HG03159 (cell line): ENCODE data around the gene AGBL3.
"Not testable (repeated sequence)": the region's sequence is repeated elsewhere in the genome, so short reads cannot be mapped to it uniquely, and the experiment has no call there.

Experiments
- ATAC-seq: cut with Tn5 transposase; IDR thresholded peaks from one replicate; pipeline ENCODE4 v1.9.1; 2021; ENCODE audit warnings: mild to moderate bottlenecking, moderate library complexity; ENCODE audit not compliant: unreplicated experiment

Gene AGBL3

DNA sequence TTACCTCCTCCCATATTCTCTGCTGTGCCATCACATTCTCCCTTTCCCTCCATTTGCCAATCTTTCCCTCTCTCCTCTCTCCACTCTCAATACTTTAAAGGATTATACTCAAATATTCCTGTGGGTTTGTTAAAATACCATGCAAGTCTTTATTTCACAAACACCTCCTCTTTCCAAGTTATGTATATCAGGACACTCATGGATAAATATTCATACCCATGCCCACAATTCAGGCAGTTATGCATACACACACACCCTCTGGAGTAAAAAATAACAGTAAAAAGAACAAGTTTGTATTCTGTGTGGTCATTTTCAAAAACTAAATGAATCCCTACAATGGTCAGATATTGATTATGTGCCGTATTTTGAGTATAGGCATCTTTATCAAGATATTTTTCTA lies 88.2 kb downstream of the AGBL3 start:
- no peak for ATAC-seq

GRCh38 chr7:135075716-135076115 lies 89.4 kb downstream of the AGBL3 start:
- no peak for ATAC-seq

DNA sequence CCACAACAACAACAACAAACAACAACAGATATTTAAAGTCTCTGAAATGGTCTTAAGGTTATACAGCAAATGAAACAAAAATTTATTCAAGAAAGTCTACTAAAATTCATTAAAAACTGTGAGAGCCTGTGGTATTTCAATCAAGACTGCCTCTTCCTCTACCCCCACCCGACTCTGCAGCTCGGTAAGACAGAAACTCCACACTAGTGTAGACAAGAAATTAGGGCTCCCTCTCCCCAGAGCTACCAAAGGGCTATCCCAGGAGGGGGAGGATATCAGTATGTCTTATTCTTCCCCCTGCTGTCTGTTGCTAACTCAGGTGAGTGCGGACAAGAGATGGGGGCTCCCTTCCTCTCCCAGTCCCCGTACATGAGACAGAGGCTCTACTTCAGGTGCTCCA lies 90.6 kb downstream of the AGBL3 start:
- ATAC-seq, result no peak

DNA sequence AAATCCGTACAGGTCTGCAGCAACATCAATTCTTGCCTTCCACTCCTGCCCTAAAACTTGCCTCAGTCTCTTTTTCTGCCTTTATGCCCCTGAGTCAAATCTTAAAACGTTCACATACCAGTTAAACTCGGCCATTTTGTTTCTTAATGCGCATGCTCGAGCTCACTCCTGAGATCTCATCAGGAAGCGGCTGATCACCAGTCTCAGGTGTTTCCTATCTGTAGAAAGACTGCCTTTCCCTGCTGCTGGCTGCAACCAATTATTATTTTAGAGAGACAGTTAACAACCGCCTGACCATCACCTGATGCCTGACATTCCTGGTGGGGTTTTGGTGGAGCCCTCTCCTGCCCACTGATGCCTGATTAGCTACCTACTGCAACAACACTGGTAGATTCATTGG lies 91.3 kb downstream of the AGBL3 start:
- no peak for ATAC-seq

DNA sequence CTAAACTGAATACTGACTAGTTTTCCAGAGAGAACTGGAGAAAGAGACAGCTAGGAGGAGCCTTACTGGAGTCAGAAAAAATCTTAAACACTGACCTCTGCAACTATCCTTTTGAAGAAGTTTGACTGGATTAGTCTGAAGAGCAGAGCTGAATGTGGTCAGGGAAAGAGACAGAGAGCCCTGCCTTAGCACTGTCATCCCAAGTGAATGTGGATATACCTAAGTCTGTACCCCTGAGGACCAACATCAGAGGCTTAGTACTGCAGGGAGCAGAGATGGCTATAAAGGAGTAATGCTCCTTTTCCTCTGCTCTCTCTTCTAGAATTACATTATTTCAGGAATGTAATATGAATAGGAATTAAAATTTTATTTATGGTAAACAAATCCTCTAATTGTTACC lies 91.7 kb downstream of the AGBL3 start:
- no peak for ATAC-seq

DNA sequence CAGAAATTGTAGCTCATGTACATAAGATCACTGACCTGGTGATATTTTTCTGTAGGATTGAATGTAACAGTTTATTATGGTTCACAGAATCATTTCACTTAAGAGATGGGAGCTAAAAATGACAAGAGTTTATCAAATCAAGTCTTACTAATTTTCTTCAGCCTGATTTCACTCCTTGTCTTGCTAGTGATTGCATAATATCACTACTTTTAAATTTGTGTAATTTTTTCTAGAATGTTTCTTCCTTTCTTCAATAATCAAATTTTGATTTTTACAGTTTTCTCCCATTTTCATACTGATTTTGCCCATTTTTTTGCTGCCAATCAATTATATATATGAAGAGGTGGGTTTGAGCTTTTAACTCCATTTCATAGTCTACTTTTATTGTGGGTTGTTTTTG lies 92.8 kb downstream of the AGBL3 start:
- no peak for ATAC-seq

GRCh38 chr7:135083005-135083404 lies 96.7 kb downstream of the AGBL3 start:
- ATAC-seq, result no peak

DNA sequence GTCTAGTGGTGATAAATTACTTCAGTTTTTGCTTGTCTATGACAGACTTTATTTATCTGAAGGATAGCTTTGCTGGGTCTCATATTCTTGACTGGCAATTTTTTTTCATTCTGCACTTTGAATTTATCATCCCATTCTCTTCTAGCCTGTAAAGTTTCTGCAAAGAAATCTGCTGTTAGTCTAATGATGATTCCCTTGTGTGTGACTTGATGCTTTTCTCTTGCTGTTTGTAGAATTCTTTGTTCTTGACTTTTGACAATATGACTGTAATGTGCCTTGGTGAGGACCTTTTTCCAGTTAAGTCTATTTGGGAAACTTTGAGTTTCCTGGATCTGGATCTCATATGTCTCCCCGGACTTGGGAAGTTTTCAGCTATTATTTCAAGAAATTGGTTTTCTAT lies 102.3 kb downstream of the AGBL3 start:
- ATAC-seq, result no peak

GRCh38 chr7:135091717-135092116 lies 105.4 kb downstream of the AGBL3 start:
- no peak for ATAC-seq

DNA sequence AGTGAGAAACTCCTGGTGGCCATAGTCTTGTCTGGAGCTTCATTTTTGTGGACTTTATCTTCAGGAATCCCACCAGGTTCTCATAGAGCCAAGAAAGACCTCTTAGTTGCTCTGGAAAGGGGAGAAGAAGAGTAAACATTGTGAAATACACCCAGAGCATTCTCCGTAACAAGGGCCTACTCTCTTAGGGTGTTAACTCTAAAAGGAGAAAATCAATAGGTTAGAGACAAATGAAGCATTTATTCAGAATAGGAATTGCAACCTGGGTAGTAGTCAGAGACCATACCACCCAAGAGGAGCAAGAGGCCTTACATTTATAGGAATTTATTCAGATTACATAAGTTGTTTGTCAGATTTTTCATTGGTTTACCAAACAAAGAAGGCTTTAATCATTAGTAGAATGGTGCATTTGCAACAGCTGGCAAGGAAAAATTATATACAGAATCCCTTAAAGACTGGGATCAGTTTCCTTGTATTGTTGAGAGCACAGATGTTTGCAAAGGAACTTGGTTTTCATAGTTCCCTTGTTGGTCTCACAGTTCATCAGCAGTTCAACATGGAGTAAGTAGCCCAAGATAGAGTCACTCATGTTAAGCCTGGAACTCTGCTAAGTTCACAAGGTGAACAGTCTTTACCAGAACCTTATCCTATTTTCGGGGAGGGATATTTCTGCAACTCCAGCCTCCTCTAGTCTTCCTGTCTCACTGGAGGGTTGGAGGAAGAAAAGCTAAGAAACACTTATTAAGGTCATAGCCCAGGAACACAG lies 108.3 kb downstream of the AGBL3 start:
- no peak for ATAC-seq

DNA sequence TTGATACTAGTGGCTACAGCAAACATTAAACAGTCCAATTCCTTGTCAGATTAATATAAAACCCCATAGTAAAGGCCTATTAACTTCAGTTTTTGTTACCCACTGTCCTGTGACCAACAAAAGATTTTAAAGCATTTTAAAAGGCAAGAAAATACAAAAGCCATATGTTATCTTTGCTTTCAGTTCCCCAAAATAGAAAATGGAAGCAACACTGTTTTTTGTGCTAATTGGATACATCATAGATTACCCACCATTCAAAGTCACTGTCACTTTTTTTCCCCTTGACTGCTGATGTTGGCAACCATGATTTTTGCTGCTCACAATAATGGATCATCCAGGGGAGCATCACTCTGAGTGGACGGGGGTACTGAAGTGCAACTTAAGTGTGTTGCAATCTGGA lies 109.1 kb downstream of the AGBL3 start:
- ATAC-seq, result no peak

GRCh38 chr7:135098391-135098790 lies 112.1 kb downstream of the AGBL3 start:
- no peak for ATAC-seq

- ATAC-seq, result no peak
Measured at GRCh38 chr7:135100856-135101255, 114.5 kb downstream of the AGBL3 start.

GRCh38 chr7:135102372-135102771 lies 116.1 kb downstream of the AGBL3 start:
- ATAC-seq, result peak; percentile 92

DNA sequence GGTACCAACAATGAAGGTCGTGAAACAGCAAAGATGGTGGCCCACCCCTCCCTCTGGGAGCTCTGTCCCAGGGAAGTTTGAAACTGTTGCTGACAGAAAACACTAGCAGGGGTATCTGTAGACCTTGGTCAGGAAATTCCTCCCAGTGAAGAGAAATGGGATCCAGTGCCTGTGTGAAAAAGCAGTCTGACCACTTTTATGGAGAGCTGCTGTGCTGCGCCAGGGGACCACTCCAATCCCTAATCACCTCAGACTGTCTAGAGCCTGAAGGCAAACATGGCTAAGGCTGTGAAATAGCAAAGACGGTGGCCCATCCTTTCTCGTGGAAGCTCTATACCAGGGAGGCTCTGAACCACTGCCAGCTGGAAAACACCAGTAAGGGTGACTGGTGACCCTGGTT lies 123.3 kb downstream of the AGBL3 start:
- no peak for ATAC-seq

GRCh38 chr7:135109976-135110375 lies 123.7 kb downstream of the AGBL3 start:
- ATAC-seq, result no peak

DNA sequence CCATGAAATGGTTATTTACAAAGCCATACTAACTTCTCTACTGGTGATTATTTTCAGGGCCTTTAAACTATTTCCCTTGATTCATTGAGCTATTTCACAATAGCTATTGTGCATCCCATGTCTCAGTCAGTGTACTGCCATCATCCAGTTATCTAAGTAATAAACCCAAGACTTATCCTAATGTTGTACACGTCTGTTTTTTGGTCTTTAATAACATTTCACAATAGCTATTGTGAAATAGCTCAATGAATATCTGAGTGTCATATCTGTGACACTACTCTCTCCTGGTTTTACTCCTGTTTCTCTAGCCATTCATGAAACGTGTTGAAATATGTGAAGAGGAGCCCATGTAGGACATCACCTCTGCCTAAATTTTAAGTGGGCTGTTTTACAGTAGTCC lies 125.1 kb downstream of the AGBL3 start:
- no peak for ATAC-seq

GRCh38 chr7:135114622-135115021 lies 128.3 kb downstream of the AGBL3 start:
- ATAC-seq, result no peak

DNA sequence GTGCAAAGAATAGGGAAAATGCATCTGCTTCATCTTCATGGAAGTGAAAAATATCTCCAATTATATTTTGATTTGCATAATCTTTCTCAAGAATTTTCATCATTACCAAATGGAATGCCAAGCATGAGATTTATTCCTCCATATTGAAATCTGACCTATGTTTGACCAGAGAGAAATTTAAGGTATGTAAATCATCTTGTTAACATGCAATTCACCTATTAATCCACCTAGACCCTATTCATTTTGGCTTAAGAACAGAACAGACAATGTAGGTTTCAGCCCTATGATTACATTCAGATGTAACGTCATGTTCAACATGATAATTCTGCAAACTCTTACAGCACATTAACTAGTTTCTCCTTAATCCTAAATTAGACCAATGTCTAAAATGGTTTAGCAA lies 130.8 kb downstream of the AGBL3 start:
- no peak for ATAC-seq

DNA sequence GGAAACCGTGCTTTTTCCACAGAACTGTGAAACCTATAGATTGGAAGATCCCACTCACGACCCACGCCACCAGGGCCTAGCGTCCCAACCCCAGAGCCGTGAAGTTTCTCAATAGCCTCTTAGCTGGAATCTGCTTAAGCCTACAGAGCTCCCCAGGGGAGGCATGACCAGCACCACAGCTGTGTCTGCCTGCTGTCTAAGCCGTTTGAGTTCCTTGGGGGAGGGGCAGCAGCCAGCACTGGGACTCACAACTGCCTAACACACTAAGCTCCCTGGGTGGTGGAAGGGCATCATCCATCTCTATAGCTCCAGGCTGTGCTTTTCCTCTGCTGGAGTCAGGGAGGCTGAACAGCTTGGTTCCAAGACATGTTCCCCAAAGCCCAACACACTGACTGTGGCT lies 135.6 kb downstream of the AGBL3 start:
- no peak for ATAC-seq

DNA sequence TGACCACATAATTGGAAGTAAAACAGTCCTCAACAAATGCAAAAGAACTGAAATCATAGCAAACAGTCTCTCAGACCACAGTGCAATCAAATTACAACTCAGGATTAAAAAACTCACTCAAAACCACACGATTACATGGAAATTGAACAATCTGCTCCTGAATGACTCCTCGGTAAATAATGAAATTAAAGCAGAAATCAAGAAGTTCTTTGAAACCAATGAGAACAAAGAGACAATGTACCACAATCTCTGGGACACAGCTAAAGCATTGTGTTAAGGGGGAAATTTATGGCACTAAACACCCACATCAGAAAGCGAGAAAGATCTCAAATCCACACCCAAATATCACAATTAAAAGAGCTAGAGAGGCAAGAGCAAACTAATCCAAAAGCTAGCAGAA lies 138.3 kb downstream of the AGBL3 start:
- not testable (repeated sequence) for ATAC-seq

DNA sequence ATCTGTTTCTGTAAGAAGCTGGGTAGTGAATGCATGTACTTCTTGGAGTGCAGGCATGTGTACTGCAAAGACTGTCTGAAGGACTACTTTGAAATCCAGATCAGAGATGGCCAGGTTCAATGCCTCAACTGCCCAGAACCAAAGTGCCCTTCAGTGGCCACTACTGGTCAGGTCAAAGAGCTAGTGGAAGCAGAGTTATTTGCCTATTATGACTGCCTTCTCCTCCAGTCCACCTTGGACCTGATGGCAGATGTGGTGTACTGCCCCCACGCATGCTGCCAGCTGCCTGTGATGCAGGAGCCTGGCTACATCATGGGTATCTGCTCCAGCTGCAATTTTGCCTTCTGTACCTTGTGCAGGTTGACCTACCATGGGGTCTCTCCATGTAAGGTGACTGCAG lies 142.6 kb downstream of the AGBL3 start:
- no peak for ATAC-seq

- ATAC-seq, result no peak
Measured at GRCh38 chr7:135129579-135129978, 143.3 kb downstream of the AGBL3 start.
